NCI-H446 (cell line): ENCODE results near the gene WWC2.
A peak's percentile ranks its signal among the peaks of the same experiment; 100 is the strongest.

ENCODE experiments used
- DNase-seq, 2 experiments: peaks; one replicate each; lab custom pipeline; 2025; lab: John Stamatoyannopoulos, UW

WWC2 gene

DNA sequence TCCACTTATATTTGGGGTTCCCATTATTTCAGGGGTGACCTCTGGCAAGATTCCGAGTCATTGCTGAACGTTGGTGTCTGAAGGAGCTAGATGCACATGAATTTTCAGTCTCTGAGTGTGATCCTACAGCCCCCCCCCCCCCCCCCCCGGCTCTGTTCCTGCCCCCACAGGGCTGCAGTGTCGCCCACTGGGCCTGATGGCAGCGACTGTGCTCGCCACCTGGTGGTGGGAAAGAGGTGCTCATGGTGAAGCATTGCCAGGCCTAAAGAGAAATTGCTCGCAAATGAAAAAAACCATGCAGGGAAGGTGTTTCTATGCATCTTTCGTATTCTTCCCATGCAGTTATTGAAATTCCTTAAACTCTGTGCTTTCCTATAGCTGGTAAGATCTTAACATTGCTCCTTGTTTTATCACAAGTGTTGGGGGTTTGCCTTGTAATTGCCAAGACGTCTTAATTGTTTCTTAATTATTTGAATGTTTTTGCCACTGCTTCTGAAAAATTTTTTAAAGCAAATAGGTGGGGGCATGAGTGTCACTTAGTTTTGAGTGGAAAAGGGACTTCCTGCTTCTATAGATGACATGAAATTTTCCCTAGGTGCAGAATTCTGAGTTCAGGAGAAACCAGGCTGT is 157.8 kb downstream of the WWC2 start:
- DNase-seq, result peak in 1 of 2 experiments; percentile 29

DNA sequence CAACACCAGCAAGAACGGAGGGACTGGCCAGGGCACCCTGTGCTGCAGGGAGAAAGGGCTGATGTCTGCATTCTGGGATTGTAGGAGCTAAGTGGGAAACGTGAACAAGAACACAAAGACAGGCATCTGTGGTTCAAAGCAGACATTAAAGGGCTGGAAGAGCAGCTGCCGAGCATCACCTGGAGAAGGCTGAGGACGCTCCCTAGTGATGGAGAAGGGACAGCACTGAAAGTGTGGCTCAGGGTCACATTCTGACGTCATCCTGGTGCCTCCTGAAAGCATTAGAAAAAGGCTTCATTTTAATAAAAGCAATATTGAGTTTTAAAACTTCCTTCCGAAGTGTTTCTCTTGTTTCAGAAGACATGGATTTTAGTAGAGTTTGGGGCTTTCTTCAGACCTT is 158.8 kb downstream of the WWC2 start:
- no peak for DNase-seq

DNA sequence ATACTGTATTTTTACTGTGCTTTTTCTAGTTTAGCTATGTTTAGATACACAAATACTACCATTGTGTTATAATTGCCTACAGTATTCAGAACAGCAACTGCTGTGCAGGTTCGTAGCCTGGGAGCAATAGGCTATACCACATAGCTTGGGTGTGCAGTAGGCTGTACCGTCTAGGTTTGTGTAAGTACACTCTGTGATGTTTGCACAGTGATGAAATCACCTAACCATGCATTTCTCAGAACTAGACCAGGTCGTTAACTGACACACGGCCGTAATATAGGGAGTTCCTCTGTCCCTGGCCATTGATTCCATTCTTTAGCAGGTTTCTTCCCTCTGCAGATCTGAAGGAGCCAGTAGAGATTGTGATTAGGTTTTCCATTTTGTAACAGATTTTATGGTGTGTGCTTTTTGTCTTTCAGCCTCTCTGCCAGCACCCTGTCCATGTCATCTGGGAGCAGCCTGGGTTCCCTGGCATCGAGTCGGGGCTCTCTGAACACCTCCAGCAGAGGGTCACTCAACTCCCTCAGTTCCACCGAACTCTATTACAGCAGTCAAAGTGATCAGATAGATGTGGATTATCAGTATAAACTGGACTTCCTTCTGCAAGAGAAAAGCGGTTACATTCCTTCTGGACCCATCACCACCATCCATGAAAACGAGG is 161.6 kb downstream of the WWC2 start:
- no peak for DNase-seq

GRCh38 chr4:183261953-183262775 is 163.1 kb downstream of the WWC2 start:
- DNase-seq, result peak; percentile 30 to 63

GRCh38 chr4:183262776-183263100 is 163.7 kb downstream of the WWC2 start:
- DNase-seq, result no peak

GRCh38 chr4:183263787-183264386 is 164.8 kb downstream of the WWC2 start:
- DNase-seq, result no peak

DNA sequence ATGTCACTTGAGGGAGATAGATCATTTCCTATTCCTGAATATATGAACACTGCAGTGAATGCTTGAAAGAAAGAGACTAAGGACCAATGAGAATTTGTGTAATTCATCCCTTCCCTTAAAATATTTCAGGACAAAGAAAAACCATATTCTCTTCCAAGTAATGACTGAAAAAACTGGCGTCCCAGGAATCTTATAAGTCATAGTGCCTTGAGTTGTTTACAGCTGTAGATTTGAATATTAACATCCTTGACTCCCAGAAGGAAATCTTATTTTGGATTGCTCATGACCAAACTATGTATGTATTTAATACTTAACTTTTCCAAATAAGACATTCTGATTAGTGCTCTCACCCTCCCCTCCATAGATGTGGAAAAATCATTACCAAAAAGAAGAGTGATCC is 165.6 kb downstream of the WWC2 start:
- no peak for DNase-seq

DNA sequence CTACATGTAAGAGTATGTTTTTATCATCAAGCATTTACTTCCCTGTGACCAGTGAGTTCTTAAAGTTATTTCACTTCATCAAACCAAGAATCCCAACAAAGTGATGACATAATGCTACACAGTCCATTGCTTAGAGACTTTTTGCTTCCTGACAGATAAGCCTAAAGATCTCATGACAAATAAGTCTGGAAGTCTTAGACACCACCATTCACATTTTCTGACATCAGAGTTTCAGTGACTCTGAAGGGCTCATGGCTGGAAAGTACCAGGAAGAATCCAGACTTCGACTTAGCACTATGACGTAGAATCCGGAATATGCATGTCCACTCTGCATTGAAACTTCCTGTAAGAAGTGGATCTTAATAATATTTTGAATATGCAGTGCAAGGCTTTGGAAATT is 167.3 kb downstream of the WWC2 start:
- DNase-seq, result no peak

GRCh38 chr4:183268556-183268955 is 169.5 kb downstream of the WWC2 start:
- no peak for DNase-seq

DNA sequence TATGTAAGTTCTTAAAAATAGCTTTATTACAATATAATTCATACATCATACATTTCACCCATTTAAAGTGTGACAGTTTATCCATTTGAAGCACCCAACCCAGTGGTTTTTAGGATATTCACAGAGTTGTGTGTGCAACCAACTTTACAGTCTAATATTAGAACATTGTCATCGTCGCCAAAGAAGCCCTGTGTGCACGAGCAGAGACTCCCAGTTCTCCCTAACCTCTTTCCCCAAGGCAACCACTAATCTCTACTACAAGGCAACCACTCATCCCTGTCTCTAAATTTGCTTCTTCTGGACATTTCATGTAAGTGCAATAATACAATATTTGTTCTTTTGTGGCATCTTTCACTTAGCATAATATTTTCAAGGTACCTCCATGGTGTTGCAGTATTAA is 173.3 kb downstream of the WWC2 start:
- DNase-seq, result no peak

- DNase-seq, result no peak
Observed at GRCh38 chr4:183276106-183276505, 177.0 kb downstream of the WWC2 start.

- DNase-seq, result no peak
Observed at GRCh38 chr4:183284258-183284785, 185.3 kb downstream of the WWC2 start.

GRCh38 chr4:183284965-183285364 is 185.9 kb downstream of the WWC2 start:
- DNase-seq, result no peak

GRCh38 chr4:183285886-183286285 is 186.8 kb downstream of the WWC2 start:
- no peak for DNase-seq

GRCh38 chr4:183286590-183287308 is 187.7 kb downstream of the WWC2 start:
- DNase-seq, result no peak

GRCh38 chr4:183287309-183287659 is 188.2 kb downstream of the WWC2 start:
- no peak for DNase-seq

DNA sequence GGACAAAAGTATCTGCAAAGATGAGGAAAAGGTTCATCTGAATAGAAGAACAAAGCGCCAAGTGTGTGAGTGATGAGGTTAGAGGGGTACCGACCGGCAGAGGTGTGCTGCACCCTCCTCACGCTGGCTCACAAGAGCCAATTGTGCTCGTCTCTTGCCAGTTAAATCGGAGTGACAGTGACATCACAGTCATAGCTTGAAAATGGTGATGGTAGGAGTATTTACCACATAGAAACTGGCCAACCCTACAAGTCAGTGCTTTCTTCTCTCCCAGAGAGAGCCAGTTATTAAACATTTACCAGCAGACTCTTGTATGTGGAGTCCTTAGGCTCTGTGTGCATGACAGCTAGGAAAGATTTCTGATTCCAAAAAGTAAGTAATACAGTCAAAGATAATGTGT is 188.6 kb downstream of the WWC2 start:
- DNase-seq, result no peak

- no peak for DNase-seq
Observed at GRCh38 chr4:183288955-183289354, 189.9 kb downstream of the WWC2 start.

DNA sequence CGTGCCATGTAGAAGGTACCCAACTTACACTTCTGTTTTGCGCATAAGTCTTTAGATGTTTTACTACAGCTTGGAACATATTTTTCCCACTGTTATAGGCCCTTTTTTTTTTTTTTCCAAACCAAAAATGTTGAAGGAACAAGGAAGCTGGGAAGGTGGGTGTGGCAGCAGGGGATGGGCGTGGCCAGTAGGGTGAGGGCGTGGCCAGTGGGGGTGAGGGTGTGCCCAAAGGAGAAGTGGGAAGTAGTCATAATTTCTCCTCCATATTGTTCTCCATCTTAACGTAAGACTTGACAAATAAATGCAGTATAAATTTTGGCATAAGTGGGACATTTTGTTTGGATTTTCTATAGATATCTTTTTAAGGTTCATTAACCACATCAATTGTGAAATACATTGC is 190.6 kb downstream of the WWC2 start:
- DNase-seq, result no peak

- no peak for DNase-seq
Observed at GRCh38 chr4:183291070-183291469, 192.0 kb downstream of the WWC2 start.

DNA sequence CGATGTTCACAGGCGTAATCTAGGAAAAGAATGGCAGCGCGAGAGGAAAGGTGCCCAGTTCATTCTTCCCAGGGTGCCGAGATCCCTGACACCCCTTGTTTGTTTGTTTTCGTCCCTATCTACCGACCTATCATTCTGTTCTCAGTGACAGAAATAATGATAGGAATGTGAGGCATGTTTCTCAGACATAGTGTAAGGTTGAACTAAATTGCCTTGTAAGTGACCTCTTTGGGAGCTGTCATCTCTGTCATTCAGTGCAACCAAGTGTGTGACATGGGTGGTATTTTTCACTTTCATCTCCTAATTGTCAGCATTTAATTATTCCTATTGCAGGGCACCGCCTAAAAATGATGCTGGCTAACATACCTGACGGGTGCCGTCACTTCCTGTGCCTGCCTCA is 196.7 kb downstream of the WWC2 start:
- DNase-seq, result no peak

DNA sequence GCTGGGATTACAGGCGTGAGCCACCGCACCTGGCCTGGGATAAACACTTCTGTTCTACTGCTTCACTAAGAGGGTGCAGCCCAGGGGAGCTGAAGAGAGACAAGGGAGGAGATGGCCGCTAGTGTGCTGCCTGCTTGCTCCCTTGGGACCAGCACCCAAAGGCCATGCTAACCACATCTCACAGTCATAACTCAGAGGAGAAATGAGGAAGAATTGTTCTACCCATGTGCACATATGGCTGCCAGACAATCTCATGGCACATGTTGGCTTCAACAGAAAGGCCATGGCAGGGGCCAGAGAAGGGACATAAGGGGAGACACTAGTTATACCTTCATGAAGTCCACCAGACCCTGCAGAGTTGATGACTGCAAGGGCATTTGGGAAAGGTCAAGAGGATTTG is 198.6 kb downstream of the WWC2 start:
- DNase-seq, result no peak
